Measurements from ENCODE around the gene SMCO2. TPM values are rescaled to one million over a fixed set of nuclear protein-coding genes. Genes with fewer than 3 reads are reported as not detected.

Gene SMCO2
- total and polyA plus RNA-seq, 2 of the 8 experiments (the other 6 are each of a cell fraction or from before 2014, with no cell fraction given): 0.24 to 0.80 TPM

DNA sequence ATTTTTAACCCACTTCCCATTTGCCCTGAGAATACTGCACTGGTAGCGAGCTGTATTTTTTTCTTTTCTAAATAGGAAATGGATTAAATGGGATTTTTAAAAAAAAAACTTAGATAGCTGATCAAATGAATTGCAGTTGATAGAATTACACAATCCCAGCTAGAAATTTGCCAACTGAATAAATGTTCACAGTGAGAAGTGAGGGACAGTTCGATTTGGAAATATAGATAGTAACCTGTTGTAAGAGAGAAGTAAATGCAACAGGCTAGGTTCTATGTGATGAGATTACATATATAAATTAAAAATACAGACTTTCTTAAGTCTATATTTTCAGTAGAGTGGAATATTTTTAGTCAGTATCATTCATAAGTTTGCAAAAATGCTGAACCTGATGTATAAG is 48.1 kb upstream of the SMCO2 start (continued):
- TF ChIP-seq ZNF274 (IDR thresholded peaks at IDR 0.05; ENCODE audit: borderline replicate concordance, extremely low read depth, low read length) (no peak), BCL11A (IDR thresholded peaks at IDR 0.05; ENCODE audit: low read depth in 2 of 2, low read length in 2 of 2) (no peak), JUND (IDR thresholded peaks at IDR 0.05; ENCODE audit: low read length) (no peak), JUN (IDR thresholded peaks at IDR 0.05; ENCODE audit: low read depth, low read length) (no peak)

Data from H1 (cell line).